Neuron (in vitro differentiated cells): ENCODE data around the gene XRCC6.
"Not testable (repeated sequence)": the region's sequence is repeated elsewhere in the genome, so short reads cannot be mapped to it uniquely, and the experiment has no call there.

Experiments
- H2AFZ ChIP-seq: one replicate; pipeline ENCODE4 v1.6.1; 2013; ENCODE audit warnings: low read depth, mild to moderate bottlenecking, inconsistent platforms, low read length, moderate library complexity
- H3K27me3 ChIP-seq: one replicate; pipeline ENCODE4 v1.6.1; 2013; ENCODE audit warnings: low read length; ENCODE audit not compliant: insufficient read depth
- H3K36me3 ChIP-seq: one replicate; pipeline ENCODE4 v1.6.1; 2013; ENCODE audit warnings: low read length; ENCODE audit not compliant: insufficient read depth
- H3K4me1 ChIP-seq: one replicate; pipeline ENCODE4 v1.6.1; 2013; ENCODE audit warnings: low read length; ENCODE audit not compliant: insufficient read depth
- H3K4me3 ChIP-seq: 2 replicates; pipeline ENCODE4 v1.5.1; 2013; ENCODE audit warnings: mild to moderate bottlenecking, low read length, moderate library complexity
- H3K9me3 ChIP-seq: one replicate; pipeline ENCODE4 v1.6.1; 2013; ENCODE audit warnings: low read length

The XRCC6 gene

GRCh38 chr22:41612603-41613306 lies 8.3 kb upstream of the XRCC6 start:
- Histone ChIP-seq H3K4me3 (no peak overlapping the region), H3K9me3 (no peaks in the 10 kb centered on the region), H3K27me3 (no peaks in the 10 kb centered on the region), H3K4me1 (no peaks in the 10 kb centered on the region), H3K36me3 (peaks cover 2% of the 10 kb centered on the region), H2AFZ (no peak overlapping the region)

- Histone ChIP-seq H3K4me3 (no peak overlapping the region), H3K4me1 (no peaks in the 10 kb centered on the region), H3K9me3 (no peaks in the 10 kb centered on the region), H2AFZ (no peak overlapping the region), H3K36me3 (peaks cover 2% of the 10 kb centered on the region), H3K27me3 (no peaks in the 10 kb centered on the region)
Measured at GRCh38 chr22:41613456-41613855, 7.6 kb upstream of the XRCC6 start.

GRCh38 chr22:41619979-41620588 lies 1.0 kb upstream of the XRCC6 start:
- Histone ChIP-seq H3K27me3 (no peaks in the 10 kb centered on the region), H3K36me3 (peaks cover 17% of the 10 kb centered on the region), H3K4me1 (peaks cover 21% of the 10 kb centered on the region), H3K4me3 (peak overlapping the region; percentile 95), H2AFZ (peak overlapping the region; percentile 50), H3K9me3 (no peaks in the 10 kb centered on the region)

- Histone ChIP-seq H3K4me3 (peak within 1 kb of the TSS; percentile 95), H3K27me3 (no peaks in the 10 kb centered on the region), H3K4me1 (peaks cover 21% of the 10 kb centered on the region), H3K9me3 (no peaks in the 10 kb centered on the region), H2AFZ (peak within 1 kb of the TSS; percentile 81), H3K36me3 (peaks cover 23% of the 10 kb centered on the region)
Measured at GRCh38 chr22:41620589-41621098, 451 bp upstream of the XRCC6 start, which contains the start of gene DESI1. DESI1 (minus strand) TSS chr22:41621043; CDS start chr22:41620839, 204 bp downstream.

GRCh38 chr22:41621911-41622179 lies 750 bp downstream of the XRCC6 start:
- peaks cover 21% of the 10 kb centered on the region for H3K4me1 ChIP-seq
- H3K36me3 ChIP-seq = peaks cover 31% of the 10 kb centered on the region
- peak overlapping the region; percentile 95 for H3K4me3 ChIP-seq
- no peak overlapping the region for H2AFZ ChIP-seq
- H3K27me3 ChIP-seq = no peaks in the 10 kb centered on the region
- no peaks in the 10 kb centered on the region for H3K9me3 ChIP-seq

DNA sequence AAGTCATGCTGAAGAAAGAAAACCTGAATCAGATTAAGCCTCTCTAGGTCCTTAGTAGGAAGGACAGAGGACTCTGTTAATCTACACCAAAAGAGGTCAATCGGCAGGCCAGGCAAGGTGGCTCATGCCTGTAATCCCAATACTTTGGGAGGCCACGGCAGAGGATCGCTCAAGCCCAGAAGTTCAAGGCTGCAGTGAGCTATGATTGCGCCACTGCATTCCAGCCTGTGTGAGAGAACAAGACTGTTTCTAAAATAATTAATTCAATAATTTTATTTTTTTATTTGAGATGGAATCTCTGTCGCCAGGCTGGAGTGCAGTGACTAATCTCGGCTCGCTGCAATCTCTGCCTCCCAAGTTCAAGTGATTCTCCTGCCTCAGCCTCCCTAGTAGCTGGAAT lies 4.5 kb downstream of the XRCC6 start:
- H3K36me3 ChIP-seq = peaks cover 58% of the 10 kb centered on the region
- no peaks in the 10 kb centered on the region for H3K27me3 ChIP-seq
- no peak overlapping the region for H3K4me3 ChIP-seq
- peaks cover 6% of the 10 kb centered on the region for H3K4me1 ChIP-seq
- no peak overlapping the region for H2AFZ ChIP-seq
- peaks cover 9% of the 10 kb centered on the region for H3K9me3 ChIP-seq

- not testable (repeated sequence) for H3K4me1 ChIP-seq, H2AFZ ChIP-seq, H3K9me3 ChIP-seq, H3K4me3 ChIP-seq, H3K27me3 ChIP-seq
- peaks cover 68% of the 10 kb centered on the region for H3K36me3 ChIP-seq
Measured at GRCh38 chr22:41631115-41631514, 10.0 kb downstream of the XRCC6 start.

DNA sequence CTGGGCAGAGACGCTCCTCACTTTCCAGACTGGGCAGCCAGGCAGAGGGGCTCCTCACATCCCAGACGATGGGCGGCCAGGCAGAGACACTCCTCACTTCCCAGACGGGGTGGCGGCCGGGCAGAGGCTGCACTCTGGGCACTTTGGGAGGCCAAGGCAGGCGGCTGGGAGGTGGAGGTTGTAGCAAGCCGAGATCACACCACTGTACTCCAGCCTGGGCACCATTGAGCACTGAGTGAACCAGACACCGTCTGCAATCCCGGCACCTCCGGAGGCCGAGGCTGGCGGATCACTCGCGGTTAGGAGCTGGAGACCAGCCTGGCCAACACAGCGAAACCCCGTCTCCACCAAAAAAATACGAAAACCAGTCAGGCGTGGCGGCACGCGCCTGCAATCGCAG lies 10.5 kb downstream of the XRCC6 start:
- H3K27me3 ChIP-seq, H3K9me3 ChIP-seq, H3K4me1 ChIP-seq, H2AFZ ChIP-seq, H3K4me3 ChIP-seq: not testable (repeated sequence)
- H3K36me3 ChIP-seq = peaks cover 72% of the 10 kb centered on the region

GRCh38 chr22:41634610-41635009 lies 13.5 kb downstream of the XRCC6 start:
- not testable (repeated sequence) for H2AFZ ChIP-seq, H3K9me3 ChIP-seq, H3K4me3 ChIP-seq, H3K4me1 ChIP-seq, H3K27me3 ChIP-seq
- H3K36me3 ChIP-seq = peaks cover 74% of the 10 kb centered on the region

GRCh38 chr22:41636467-41636866 lies 15.4 kb downstream of the XRCC6 start:
- Histone ChIP-seq H3K4me3 (no peak overlapping the region), H3K4me1 (no peaks in the 10 kb centered on the region), H3K9me3 (no peaks in the 10 kb centered on the region), H2AFZ (no peak overlapping the region), H3K27me3 (no peaks in the 10 kb centered on the region), H3K36me3 (peaks cover 84% of the 10 kb centered on the region)

DNA sequence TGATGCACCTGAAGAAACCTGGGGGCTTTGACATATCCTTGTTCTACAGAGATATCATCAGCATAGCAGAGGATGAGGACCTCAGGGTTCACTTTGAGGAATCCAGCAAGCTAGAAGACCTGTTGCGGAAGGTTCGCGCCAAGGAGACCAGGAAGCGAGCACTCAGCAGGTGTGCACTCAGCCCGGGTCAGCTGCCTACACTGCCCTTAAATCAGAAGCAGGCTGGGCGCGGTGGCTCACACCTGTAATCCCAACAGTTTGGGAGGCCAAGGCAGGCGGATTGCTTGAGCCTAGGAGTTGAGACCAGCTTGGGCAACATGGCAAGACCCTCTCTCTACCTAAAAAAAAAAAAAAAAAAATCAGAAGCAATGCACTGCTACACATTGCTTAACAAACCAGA lies 16.5 kb downstream of the XRCC6 start:
- not testable (repeated sequence) for H3K9me3 ChIP-seq, H3K4me3 ChIP-seq, H2AFZ ChIP-seq, H3K4me1 ChIP-seq, H3K27me3 ChIP-seq
- peaks cover 88% of the 10 kb centered on the region for H3K36me3 ChIP-seq

DNA sequence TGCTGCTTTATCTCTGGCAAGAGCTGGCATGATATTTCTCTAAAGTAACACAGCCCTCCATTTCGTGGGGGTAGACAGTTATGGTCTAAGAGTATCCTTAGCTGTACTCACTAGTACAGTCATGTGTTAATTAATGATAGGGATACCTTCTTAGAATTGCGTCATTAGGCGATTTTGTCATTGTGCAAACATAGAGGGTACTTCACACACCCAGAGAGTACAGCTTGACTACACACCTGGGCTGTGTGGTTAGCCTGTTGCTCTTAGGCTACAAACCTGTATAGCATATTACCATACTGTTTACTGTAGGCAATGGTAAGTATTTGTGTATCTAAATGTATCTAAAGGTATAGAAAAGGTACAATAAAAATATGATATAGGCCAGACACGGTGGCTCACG lies 17.0 kb downstream of the XRCC6 start:
- H3K4me1 ChIP-seq = no peaks in the 10 kb centered on the region
- H3K4me3 ChIP-seq = no peak overlapping the region
- H3K9me3 ChIP-seq = no peaks in the 10 kb centered on the region
- H2AFZ ChIP-seq = no peak overlapping the region
- no peaks in the 10 kb centered on the region for H3K27me3 ChIP-seq
- peaks cover 91% of the 10 kb centered on the region for H3K36me3 ChIP-seq

- Histone ChIP-seq H3K27me3 (no peaks in the 10 kb centered on the region), H2AFZ (no peak overlapping the region), H3K4me1 (no peaks in the 10 kb centered on the region), H3K36me3 (peaks cover 88% of the 10 kb centered on the region), H3K4me3 (no peak overlapping the region), H3K9me3 (no peaks in the 10 kb centered on the region)
Measured at GRCh38 chr22:41638748-41639147, 17.7 kb downstream of the XRCC6 start.

DNA sequence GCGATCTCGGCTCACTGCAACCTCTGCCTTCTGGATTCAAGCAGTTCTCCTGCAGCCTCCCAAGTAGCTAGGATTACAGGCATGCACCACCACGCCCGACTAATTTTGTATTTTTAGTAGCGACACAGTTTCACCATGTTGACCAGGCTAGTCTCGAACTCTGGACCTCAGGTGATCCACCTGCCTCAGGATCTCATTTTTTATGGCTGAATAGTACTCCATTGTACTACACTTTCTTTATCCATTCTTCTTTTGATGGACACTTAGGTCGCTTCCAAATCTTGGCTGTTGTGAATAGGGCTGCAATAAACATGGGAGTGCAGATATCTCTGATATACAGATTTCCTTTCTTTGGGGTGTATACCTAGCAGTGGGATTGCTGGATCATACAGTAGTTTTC lies 20.8 kb downstream of the XRCC6 start:
- Histone ChIP-seq H3K4me3 (no peak overlapping the region), H3K27me3 (no peaks in the 10 kb centered on the region), H3K36me3 (peaks cover 77% of the 10 kb centered on the region), H3K4me1 (no peaks in the 10 kb centered on the region), H3K9me3 (no peaks in the 10 kb centered on the region), H2AFZ (no peak overlapping the region)
